IgD-negative memory B cell (primary cell): ENCODE measurements around the gene TBC1D2B. TPM values are rescaled to one million over a fixed set of nuclear protein-coding genes. Genes with fewer than 3 reads are reported as not detected.
A peak's percentile ranks its signal among the peaks of the same experiment; 100 is the strongest.

Source experiments
- H3K27ac Mint-ChIP-seq, 3 donors: one replicate each; pipeline ENCODE4 v1.8.0; 2020 to 2022; ENCODE audit warnings: mild to moderate bottlenecking in 3 of 3, mixed read lengths in 3 of 3, moderate library complexity in 1 of 3
- H3K27me3 Mint-ChIP-seq: one replicate; pipeline ENCODE4 v1.8.0; 2021; ENCODE audit warnings: mixed read lengths
- H3K36me3 Mint-ChIP-seq: one replicate; pipeline ENCODE4 v1.8.0; 2020; ENCODE audit warnings: mild to moderate bottlenecking, mixed read lengths
- H3K4me1 Mint-ChIP-seq, 3 donors: one replicate each; pipeline ENCODE4 v1.8.0; 2020 to 2022; ENCODE audit warnings: mixed read lengths in 3 of 3, mild to moderate bottlenecking in 1 of 3
- H3K4me3 Mint-ChIP-seq, 4 donors: one replicate each; pipeline ENCODE4 v1.8.0; 2020 to 2022; ENCODE audit warnings: mild to moderate bottlenecking in 4 of 4, mixed read lengths in 4 of 4, moderate library complexity in 3 of 4
- H3K9me3 Mint-ChIP-seq, 3 donors: one replicate each; pipeline ENCODE4 v1.8.0; 2020 to 2021; ENCODE audit warnings: mixed read lengths in 3 of 3, mild to moderate bottlenecking in 1 of 3
- polyA plus RNA-seq: library from polyadenylated mRNA; unstranded; fragments of 300-500 nt; fragmentation: Illumina TruSeq; gene quantifications from one replicate; pipeline ENCODE4 v1.2.3, GENCODE V29; 2021

The TBC1D2B gene
- polyA plus RNA-seq, 1 donor from 2014 or later, result 1.7 TPM

DNA sequence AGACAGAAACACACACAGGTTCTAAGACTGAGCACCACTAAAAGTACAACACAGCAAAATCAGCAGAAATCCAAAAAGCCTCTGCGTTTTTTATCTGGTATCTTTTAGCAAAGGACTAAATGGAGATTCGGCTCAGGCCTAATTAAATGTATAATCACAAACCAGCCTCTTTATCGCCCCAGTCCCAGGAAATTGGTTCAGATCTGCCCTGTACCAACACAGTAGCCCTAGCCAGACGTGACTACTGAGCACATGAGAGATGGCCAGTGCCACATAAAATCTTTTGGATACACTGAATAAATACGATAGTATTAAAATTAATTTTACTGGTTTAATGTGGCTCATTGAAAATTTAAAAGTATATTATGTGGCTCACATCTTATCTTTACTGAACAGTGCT is 19.7 kb downstream of the TBC1D2B start:
- Mint-ChIP-seq H3K27me3 (peaks cover 7% of the 10 kb centered on the region), H3K27ac (peak overlapping the region in 1 of 3 donors; percentile 40), H3K4me3 (no peak overlapping the region), H3K4me1 (peaks cover 13 to 26% (median 18%) of the 10 kb centered on the region in 3 donors), H3K9me3 (no peaks in the 10 kb centered on the region), H3K36me3 (no peaks in the 10 kb centered on the region)

DNA sequence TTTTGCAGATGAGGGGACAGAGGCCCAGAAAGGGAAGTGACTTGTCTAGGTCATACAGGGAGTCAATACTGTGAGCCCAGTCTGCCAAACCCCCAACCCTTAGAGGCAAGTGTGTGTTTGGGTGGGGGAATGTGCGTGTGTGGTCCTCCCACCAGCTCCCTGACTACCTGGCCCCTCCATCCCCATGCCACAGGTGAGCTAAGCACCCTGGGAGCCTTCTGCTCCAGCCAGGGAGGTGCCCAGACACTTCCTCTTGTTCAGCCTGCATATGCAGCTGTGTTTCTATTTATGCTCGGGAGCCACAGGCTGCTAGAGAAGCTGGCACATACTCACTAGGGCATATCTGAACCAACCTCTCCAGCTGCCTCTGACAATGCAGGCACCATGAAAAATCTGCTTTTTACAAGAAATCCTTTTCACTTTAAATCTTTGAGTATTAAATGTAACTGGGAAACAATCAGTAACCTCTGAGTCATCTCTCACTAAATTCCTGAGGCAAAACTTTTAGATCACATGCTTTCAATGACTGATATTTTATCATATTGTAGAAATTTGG is 20.7 kb downstream of the TBC1D2B start:
- Mint-ChIP-seq H3K27ac (peak overlapping the region in 2 of 3 donors; percentile 19 to 92), H3K27me3 (peaks cover 4% of the 10 kb centered on the region), H3K9me3 (no peaks in the 10 kb centered on the region), H3K36me3 (peaks cover 2% of the 10 kb centered on the region), H3K4me3 (peak overlapping the region in 2 of 4 donors; percentile 14 to 69), H3K4me1 (peaks cover 13 to 25% (median 21%) of the 10 kb centered on the region in 3 donors)

GRCh38 chr15:78055919-78056713 is 21.4 kb downstream of the TBC1D2B start:
- H3K4me3 Mint-ChIP-seq, result peak overlapping the region in 2 of 4 donors; percentile 14 to 69
- peaks cover 5% of the 10 kb centered on the region for H3K27me3 Mint-ChIP-seq
- no peaks in the 10 kb centered on the region for H3K9me3 Mint-ChIP-seq
- peaks cover 13 to 25% (median 20%) of the 10 kb centered on the region in 3 donors for H3K4me1 Mint-ChIP-seq
- peak overlapping the region in 2 of 3 donors; percentile 6 to 92 for H3K27ac Mint-ChIP-seq
- peaks cover 2% of the 10 kb centered on the region for H3K36me3 Mint-ChIP-seq

- no peak overlapping the region for H3K4me3 Mint-ChIP-seq
- H3K36me3 Mint-ChIP-seq, result peaks cover 2% of the 10 kb centered on the region
- peaks cover 15 to 33% (median 24%) of the 10 kb centered on the region in 3 donors for H3K4me1 Mint-ChIP-seq
- H3K9me3 Mint-ChIP-seq, result no peaks in the 10 kb centered on the region
- H3K27me3 Mint-ChIP-seq, result peaks cover 5% of the 10 kb centered on the region
- H3K27ac Mint-ChIP-seq, result no peak overlapping the region
Measured at GRCh38 chr15:78054966-78055365, 22.5 kb downstream of the TBC1D2B start.

GRCh38 chr15:78054518-78054917 is 23.0 kb downstream of the TBC1D2B start:
- Mint-ChIP-seq H3K27me3 (peaks cover 5% of the 10 kb centered on the region), H3K27ac (no peak overlapping the region), H3K4me1 (peaks cover 18 to 33% (median 25%) of the 10 kb centered on the region in 3 donors), H3K9me3 (no peaks in the 10 kb centered on the region), H3K36me3 (peaks cover 4% of the 10 kb centered on the region), H3K4me3 (no peak overlapping the region)

GRCh38 chr15:78052545-78052944 is 25.0 kb downstream of the TBC1D2B start:
- peaks cover 4% of the 10 kb centered on the region for H3K36me3 Mint-ChIP-seq
- H3K4me3 Mint-ChIP-seq, result no peak overlapping the region
- H3K27ac Mint-ChIP-seq, result no peak overlapping the region
- H3K9me3 Mint-ChIP-seq, result no peaks in the 10 kb centered on the region
- peaks cover 14 to 29% (median 26%) of the 10 kb centered on the region in 3 donors for H3K4me1 Mint-ChIP-seq
- H3K27me3 Mint-ChIP-seq, result peaks cover 4% of the 10 kb centered on the region

GRCh38 chr15:78052001-78052401 is 25.5 kb downstream of the TBC1D2B start:
- Mint-ChIP-seq H3K4me1 (peaks cover 13 to 27% (median 25%) of the 10 kb centered on the region in 3 donors), H3K36me3 (peaks cover 4% of the 10 kb centered on the region), H3K27me3 (peaks cover 4% of the 10 kb centered on the region), H3K27ac (no peak overlapping the region), H3K4me3 (no peak overlapping the region), H3K9me3 (no peaks in the 10 kb centered on the region)

DNA sequence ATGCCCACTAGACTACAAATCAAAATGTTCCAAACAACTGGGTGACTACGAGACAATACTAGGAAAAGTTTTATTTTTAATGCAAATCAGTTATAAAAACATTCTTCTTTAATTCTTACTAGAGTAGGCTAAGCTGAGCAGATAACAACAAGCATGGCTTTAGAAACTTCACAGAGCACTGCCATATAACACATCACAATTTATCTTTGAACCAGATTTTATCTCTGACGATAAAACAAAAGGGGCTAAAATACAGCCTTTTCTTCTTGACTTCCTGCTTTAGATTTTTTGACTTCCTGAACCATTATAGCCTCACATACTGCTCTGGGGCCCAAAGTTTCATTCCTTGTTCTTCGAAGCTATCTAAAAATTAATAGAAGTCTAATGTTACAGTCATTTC is 25.9 kb downstream of the TBC1D2B start:
- Mint-ChIP-seq H3K36me3 (peaks cover 6% of the 10 kb centered on the region), H3K4me1 (peaks cover 10 to 23% (median 23%) of the 10 kb centered on the region in 3 donors), H3K4me3 (no peak overlapping the region), H3K27ac (peak overlapping the region in 1 of 3 donors; percentile 90), H3K27me3 (peaks cover 4% of the 10 kb centered on the region), H3K9me3 (no peaks in the 10 kb centered on the region)

- peaks cover 3% of the 10 kb centered on the region for H3K27me3 Mint-ChIP-seq
- no peaks in the 10 kb centered on the region for H3K9me3 Mint-ChIP-seq
Measured at GRCh38 chr15:78050826-78051225, 26.7 kb downstream of the TBC1D2B start.

GRCh38 chr15:78050441-78050809 is 27.1 kb downstream of the TBC1D2B start:
- Mint-ChIP-seq H3K36me3 (peaks cover 6% of the 10 kb centered on the region), H3K27ac (peak overlapping the region in 1 of 3 donors; percentile 8), H3K4me3 (no peak overlapping the region), H3K9me3 (no peaks in the 10 kb centered on the region), H3K27me3 (peaks cover 3% of the 10 kb centered on the region), H3K4me1 (peaks cover 5 to 15% (median 12%) of the 10 kb centered on the region in 3 donors)

More at GRCh38 chr15:78050826-78051225, 26.7 kb downstream of the TBC1D2B start:
- H3K4me3 Mint-ChIP-seq, result no peak overlapping the region
- peaks cover 5 to 16% (median 15%) of the 10 kb centered on the region in 3 donors for H3K4me1 Mint-ChIP-seq
- H3K27ac Mint-ChIP-seq, result peak overlapping the region in 1 of 3 donors; percentile 8
- peaks cover 6% of the 10 kb centered on the region for H3K36me3 Mint-ChIP-seq

DNA sequence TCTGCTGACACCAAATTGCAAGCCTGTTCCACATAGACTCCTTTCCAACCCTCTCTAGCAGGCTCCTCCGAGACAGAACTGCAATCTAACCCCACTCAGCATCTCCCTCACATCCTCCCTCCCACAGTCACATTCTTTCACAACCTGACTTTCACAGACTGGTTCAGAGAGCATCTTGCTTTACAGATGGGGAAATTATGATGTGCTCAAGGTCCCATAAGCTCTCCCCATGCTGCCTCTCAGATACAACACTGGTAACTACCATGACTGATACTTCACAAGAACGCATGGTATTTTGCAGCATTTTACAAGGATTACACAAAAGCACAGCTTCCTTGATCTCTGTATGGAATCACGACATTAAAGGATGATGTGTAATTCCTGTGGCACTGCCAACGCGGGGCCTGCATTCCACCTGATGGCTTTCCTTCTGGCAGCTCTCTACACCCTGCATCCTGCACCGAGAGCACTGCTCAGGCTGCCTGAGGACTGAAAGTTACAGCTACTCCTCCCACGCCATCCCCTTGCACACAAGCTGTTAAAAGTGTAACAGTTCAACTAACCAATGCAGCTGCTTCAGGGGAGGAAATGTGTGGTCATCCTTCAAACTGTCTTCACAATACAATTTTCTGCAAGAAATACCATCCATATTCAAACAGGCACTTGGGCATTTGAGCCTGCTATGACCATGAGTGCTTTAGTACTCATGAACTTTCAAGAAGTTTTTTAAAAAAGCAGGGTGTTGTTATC is 27.6 kb downstream of the TBC1D2B start:
- no peaks in the 10 kb centered on the region for H3K9me3 Mint-ChIP-seq
- H3K27ac Mint-ChIP-seq, result peak overlapping the region; percentile 8 to 82 (median 76)
- peak overlapping the region in 1 of 4 donors; percentile 1 for H3K4me3 Mint-ChIP-seq
- H3K27me3 Mint-ChIP-seq, result peaks cover 3% of the 10 kb centered on the region
- H3K4me1 Mint-ChIP-seq, result peaks cover 5 to 15% (median 12%) of the 10 kb centered on the region in 3 donors
- peaks cover 6% of the 10 kb centered on the region for H3K36me3 Mint-ChIP-seq

DNA sequence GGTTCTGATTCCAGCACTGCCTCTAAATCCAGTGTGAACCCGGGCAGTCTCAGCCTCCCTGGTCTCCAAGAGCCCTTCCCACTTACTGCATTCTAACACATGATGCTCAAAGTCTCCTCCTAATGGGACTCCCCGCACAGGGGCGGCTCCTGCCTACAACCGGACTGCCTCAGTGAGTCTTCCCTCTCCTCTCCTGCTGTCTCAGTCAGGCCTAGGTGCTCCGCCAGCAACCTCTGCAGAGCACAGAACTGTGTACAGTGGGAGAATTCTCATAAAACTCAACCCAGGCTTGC is 28.9 kb downstream of the TBC1D2B start:
- H3K9me3 Mint-ChIP-seq, result no peaks in the 10 kb centered on the region
- H3K27me3 Mint-ChIP-seq, result peaks cover 3% of the 10 kb centered on the region
- H3K4me1 Mint-ChIP-seq, result peaks cover 5 to 15% (median 12%) of the 10 kb centered on the region in 3 donors
- peaks cover 8% of the 10 kb centered on the region for H3K36me3 Mint-ChIP-seq
- H3K27ac Mint-ChIP-seq, result peak overlapping the region in 1 of 3 donors; percentile 18
- H3K4me3 Mint-ChIP-seq, result no peak overlapping the region

DNA sequence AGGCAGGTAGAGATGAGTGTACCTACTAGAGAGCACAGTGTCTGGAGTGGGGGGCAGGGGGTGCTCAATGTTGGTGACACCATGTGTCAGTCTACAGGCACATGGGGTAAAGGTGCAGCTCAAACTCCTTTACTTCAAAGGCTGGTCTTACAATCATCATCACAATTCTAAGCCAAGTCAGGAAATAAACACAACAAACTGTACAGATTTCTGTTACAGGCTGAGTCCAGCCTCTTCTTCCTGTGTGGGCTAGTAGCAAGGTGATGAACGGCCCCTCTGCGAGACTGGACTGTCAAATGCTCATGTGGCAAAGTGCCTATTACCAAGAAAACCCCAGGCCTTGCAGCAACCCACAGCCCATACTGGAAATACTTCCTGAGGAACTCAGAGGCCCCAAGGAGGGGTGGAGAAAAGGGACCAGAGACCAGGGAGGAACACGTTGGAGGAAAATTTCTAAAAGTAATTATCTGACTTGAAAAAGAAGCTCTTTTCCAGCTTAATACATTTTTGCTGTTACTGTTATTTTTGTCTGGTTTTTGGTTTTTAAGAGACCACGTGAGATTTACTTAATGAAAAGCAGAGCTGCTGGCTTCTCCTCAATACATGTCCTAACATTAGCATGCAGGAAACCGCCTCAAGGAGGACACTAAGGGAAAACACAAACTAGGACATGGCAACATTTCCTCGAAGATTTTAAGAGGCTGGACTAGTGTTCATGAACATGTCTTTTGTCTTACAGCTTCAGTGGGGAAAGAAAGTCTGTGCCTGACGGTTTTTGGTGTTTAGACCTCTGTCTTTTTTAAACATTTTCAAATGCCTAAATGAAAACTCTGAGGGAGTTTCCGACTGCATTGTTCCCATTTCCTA is 29.5 kb downstream of the TBC1D2B start:
- Mint-ChIP-seq H3K27me3 (peaks cover 3% of the 10 kb centered on the region), H3K4me3 (peak overlapping the region in 1 of 4 donors; percentile 65), H3K27ac (peak overlapping the region in 1 of 3 donors; percentile 87), H3K9me3 (no peaks in the 10 kb centered on the region), H3K36me3 (peaks cover 10% of the 10 kb centered on the region), H3K4me1 (peaks cover 5 to 15% (median 12%) of the 10 kb centered on the region in 3 donors)

DNA sequence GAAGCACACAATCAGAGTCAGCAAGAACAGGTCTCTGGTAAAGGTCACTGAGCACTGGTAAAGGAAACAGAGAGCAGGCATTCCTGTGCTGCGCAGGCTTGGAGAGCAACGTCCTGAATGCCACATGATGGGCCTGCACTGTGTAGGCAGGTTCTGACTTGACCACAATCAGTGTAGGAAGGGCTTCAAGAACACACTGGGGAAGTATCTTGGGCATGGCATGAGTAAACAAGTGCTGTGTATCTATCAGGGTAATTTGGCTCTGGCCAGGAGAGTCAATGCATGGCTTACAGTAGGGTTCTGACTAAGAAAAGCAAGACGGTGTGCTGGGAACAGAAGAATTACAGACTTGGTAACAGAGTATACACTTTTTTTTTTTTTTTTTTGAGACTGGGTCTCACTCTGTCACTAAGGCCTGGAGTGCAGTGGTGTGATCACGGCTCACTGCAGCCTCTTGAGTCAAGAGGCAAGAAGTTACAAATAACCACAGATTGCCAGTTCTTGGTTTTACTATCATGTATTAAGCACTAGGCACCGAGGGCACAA is 30.6 kb downstream of the TBC1D2B start:
- Mint-ChIP-seq H3K27me3 (peaks cover 3% of the 10 kb centered on the region), H3K4me1 (peaks cover 5 to 12% (median 8%) of the 10 kb centered on the region in 3 donors), H3K36me3 (peaks cover 8% of the 10 kb centered on the region), H3K4me3 (no peak overlapping the region), H3K9me3 (no peaks in the 10 kb centered on the region), H3K27ac (peak overlapping the region in 2 of 3 donors; percentile 16 to 87)
